ENCODE data around the gene CHPF. TPM values are rescaled to one million over a fixed set of nuclear protein-coding genes. Genes with fewer than 3 reads are reported as not detected.
A peak's percentile ranks its signal among the peaks of the same experiment; 100 is the strongest.

The CHPF gene
- total RNA-seq, 2 experiments from 2014 or later: 7.1 to 7.3 TPM

DNA sequence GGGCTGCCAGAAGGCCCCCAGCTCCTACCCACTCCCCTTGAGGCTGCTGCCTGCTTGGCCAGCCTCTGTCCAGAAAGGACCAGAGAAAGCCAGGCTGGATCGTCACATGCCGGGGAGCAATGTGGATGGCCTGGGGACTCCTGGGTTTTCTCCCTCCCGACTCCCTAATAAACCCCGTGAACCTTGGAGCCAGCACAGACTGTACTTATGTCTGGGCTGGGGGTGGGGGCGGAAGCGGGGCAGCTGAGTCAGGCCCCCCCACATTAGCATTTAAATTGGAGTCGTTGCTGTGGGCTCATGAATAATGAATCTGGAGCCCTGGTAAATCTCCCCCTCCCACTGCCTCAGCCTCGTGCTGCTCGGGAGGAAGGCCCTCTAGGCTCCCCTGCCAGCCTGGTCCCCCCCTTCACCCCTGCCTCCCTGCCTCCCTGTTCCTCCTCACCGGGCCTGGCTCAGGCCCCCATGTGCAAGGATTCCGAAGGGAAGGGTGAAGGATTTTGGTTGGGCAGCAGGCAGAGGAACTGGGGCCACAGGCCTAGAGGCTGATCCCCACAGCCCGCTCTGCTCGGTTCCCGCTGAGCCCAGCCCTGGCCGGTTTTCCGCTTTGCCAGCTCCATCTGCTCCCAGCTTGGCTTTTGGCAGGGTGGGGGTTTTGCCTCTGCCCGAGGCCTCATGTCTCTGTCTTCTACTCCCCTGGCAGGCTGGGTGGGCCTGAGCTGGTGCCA is 36.6 kb downstream of the CHPF start:
- Mint-ChIP-seq H3K4me3 (no peak overlapping the region), H3K4me1 (ENCODE audit: low read depth) (peaks cover 6% of the 10 kb centered on the region), H3K27me3 (ENCODE audit: low read depth) (peaks cover 27% of the 10 kb centered on the region), H3K27ac (no peak overlapping the region), H3K9me3 (ENCODE audit: insufficient read depth) (no peaks in the 10 kb centered on the region), H3K36me3 (ENCODE audit: low read depth) (peaks cover 8% of the 10 kb centered on the region)
- ATAC-seq (no peak), DNase-seq (no peak)
- POLR2A ChIA-PET: interaction anchor here (0.6 kb wide), 1 partner anchor 70 kb away, joined by 3 read pairs; no protein-coding TSS in a partner anchor
- CTCF ChIA-PET: interaction anchor here (1.0 to 1.5 kb wide), 3 partner anchors 14 to 34 kb away, joined by 3 to 7 read pairs (median 4); no protein-coding TSS in a partner anchor

DNA sequence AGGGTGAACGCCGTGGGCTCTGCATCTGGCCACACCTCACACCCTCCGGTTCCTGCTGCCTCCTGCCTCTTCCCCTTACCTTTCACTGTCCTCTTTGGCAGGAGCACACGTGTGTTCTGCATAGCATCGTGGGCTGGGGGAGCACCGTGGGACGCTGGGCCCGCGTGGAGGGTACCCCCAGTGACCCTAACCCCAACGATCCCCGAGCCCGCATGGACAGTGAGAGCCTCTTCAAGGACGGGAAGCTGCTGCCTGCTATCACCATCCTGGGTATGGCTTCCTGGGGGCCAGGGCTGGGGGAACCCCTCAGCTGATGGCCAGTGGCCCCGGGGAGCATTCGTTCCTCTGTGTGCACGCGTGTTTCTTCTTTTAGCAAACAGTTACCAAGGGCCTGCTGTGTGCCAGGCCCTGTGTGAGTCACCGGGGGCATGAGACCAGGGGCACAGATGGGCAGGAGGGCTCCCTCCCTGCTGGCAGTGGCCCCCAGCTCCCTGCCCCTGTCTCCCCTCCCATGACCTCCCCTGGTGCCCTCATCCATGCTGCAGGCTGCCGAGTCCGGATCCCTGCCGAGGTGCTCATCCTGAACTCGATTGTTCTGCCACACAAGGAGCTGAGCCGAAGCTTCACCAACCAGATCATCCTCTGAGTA is 37.3 kb downstream of the CHPF start:
- Mint-ChIP-seq H3K4me1 (ENCODE audit: low read depth) (peaks cover 8% of the 10 kb centered on the region), H3K9me3 (ENCODE audit: insufficient read depth) (no peaks in the 10 kb centered on the region), H3K27me3 (ENCODE audit: low read depth) (peaks cover 22% of the 10 kb centered on the region), H3K27ac (no peak overlapping the region), H3K36me3 (ENCODE audit: low read depth) (peaks cover 10% of the 10 kb centered on the region), H3K4me3 (no peak overlapping the region)
- ChIA-PET CTCF (no interaction called here), POLR2A (interaction anchor here (0.6 kb wide), 1 partner anchor 71 kb away, joined by 3 read pairs; no protein-coding TSS in a partner anchor)
- ATAC-seq (no peak), DNase-seq (no peak)

DNA sequence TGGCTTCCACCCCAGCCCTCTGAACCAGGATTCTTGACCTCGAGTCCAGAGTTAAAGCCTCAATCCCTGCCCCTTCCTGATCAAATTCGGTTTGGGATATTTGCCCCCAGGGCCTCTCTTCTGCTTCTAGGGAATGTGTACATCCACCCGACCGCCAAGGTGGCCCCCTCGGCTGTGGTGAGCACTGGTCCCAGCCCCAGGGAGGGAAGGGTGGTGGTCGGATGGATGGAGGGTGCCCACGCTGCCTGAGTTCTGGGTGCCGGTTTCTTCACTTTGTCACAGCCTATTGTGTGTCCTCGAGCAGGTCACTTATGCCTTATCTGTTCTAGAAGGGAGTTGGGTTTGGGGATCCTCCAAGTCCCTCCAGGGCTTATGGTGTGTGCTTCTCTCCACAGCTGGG is 38.0 kb downstream of the CHPF start:
- no peak for DNase-seq
- ATAC-seq: no peak
- peaks cover 15% of the 10 kb centered on the region for H3K27me3 Mint-ChIP-seq (ENCODE audit: low read depth)
- H3K36me3 Mint-ChIP-seq (ENCODE audit: low read depth): peaks cover 10% of the 10 kb centered on the region
- no peaks in the 10 kb centered on the region for H3K9me3 Mint-ChIP-seq (ENCODE audit: insufficient read depth)
- ChIA-PET CTCF (no interaction called here), POLR2A (no interaction called here)
- H3K4me3 Mint-ChIP-seq: no peak overlapping the region
- H3K4me1 Mint-ChIP-seq (ENCODE audit: low read depth): peaks cover 12% of the 10 kb centered on the region
- H3K27ac Mint-ChIP-seq: no peak overlapping the region

DNA sequence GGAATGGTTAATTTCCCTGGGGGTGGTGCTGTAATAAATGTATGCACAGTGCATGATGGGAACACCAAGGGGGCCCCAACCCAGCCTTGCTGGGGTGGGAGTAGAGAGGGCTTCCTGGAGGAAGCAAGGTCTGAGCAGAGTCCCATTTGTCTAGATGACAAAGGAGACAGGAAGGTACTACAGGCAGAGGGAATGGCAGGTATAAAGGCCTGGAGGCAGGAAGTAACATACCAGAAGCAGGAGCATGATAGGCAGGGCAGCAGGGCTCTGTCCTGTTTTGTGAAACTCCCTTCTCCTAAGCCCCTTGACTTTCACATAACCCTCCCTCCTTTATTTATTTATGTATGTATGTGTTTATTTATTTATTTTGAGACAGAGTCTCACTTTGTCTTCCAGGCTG is 41.0 kb downstream of the CHPF start:
- ChIA-PET CTCF (no interaction called here), POLR2A (no interaction called here)
- Mint-ChIP-seq H3K4me1 (ENCODE audit: low read depth) (peaks cover 32% of the 10 kb centered on the region), H3K9me3 (ENCODE audit: insufficient read depth) (no peaks in the 10 kb centered on the region), H3K27ac (no peak overlapping the region), H3K27me3 (ENCODE audit: low read depth) (peaks cover 3% of the 10 kb centered on the region), H3K4me3 (no peak overlapping the region), H3K36me3 (ENCODE audit: low read depth) (peaks cover 10% of the 10 kb centered on the region)
- DNase-seq (no peak), ATAC-seq (no peak)

DNA sequence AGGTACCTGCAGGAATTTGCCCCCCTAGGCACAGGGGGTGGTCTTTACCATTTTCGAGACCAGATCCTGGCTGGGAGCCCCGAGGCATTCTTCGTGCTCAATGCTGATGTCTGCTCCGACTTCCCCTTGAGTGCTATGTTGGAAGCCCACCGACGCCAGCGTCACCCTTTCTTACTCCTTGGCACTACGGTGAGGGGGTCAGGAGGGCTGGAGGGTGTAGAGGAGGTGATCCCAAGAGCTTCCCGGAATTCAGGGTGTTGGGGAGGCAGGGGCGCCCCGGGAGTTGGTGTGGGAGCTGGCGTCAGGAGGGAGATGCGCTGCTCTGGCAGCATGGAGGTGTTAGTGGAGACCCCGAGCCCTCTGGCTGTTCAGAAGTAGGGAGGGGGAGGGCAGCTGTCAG is 41.8 kb downstream of the CHPF start:
- Mint-ChIP-seq H3K4me1 (ENCODE audit: low read depth) (peaks cover 39% of the 10 kb centered on the region), H3K9me3 (ENCODE audit: insufficient read depth) (no peaks in the 10 kb centered on the region), H3K36me3 (ENCODE audit: low read depth) (peaks cover 10% of the 10 kb centered on the region), H3K4me3 (no peak overlapping the region), H3K27ac (no peak overlapping the region), H3K27me3 (ENCODE audit: low read depth) (peaks cover 10% of the 10 kb centered on the region)
- POLR2A ChIA-PET: no interaction called here
- ATAC-seq (no peak), DNase-seq (no peak)
- CTCF ChIA-PET: interaction anchor here (4.5 kb wide), 1 partner anchor 7 kb away, joined by 34 read pairs; no protein-coding TSS in a partner anchor

DNA sequence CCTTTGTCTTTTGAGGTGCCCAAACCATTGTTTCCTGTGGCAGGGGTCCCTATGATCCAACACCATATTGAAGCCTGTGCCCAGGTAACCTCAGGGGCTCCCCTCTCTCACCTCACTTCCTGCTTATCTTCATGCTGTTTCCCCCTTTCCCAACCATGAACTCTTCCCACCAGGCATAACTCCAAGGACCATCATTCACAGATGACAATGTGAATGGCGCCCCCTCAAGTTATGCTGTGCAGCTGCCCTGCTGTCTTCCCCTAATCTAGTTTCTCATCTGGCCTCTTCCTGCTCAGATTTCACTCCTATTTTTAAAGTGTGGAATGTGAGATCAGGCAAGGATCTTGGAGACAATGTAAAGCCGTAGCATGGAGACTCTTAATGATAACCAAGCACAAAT is 43.5 kb downstream of the CHPF start:
- ATAC-seq: no peak
- H3K9me3 Mint-ChIP-seq (ENCODE audit: insufficient read depth): no peaks in the 10 kb centered on the region
- peaks cover 7% of the 10 kb centered on the region for H3K36me3 Mint-ChIP-seq (ENCODE audit: low read depth)
- peak overlapping the region; percentile 83 for H3K4me3 Mint-ChIP-seq
- peaks cover 43% of the 10 kb centered on the region for H3K4me1 Mint-ChIP-seq (ENCODE audit: low read depth)
- POLR2A ChIA-PET: interaction anchor here (0.8 to 1.4 kb wide), 3 partner anchors 8 to 41 kb away, joined by 3 to 6 read pairs (median 3); no protein-coding TSS in a partner anchor
- H3K27me3 Mint-ChIP-seq (ENCODE audit: low read depth): peaks cover 27% of the 10 kb centered on the region
- no peak for DNase-seq
- no peak overlapping the region for H3K27ac Mint-ChIP-seq
- CTCF ChIA-PET: interaction anchor here (0.9 to 4.5 kb wide), 13 partner anchors 9 to 142 kb away, joined by 3 to 45 read pairs (median 4); partner anchors contain the start of gene ASIC4

DNA sequence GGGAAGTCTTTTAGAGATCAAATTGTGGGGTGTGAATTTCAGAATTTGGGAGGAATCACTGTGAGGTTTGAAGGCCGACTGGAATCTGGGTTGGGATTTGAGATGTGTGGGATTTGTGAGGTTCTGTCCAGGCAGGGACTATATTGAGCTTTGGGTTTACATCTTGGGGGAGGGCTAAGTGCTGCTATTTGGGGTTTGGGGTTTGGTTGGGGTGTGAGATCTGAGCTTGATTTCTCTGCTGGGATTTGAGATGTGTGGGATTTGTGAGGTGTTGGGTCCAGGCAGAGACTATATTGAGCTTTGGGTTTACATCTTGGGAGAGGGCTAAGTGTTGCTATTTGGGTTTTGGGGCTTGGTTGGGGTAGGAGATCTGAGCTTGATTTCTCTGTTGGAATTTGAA is 44.1 kb downstream of the CHPF start:
- peaks cover 43% of the 10 kb centered on the region for H3K4me1 Mint-ChIP-seq (ENCODE audit: low read depth)
- H3K4me3 Mint-ChIP-seq: peak overlapping the region; percentile 83
- H3K9me3 Mint-ChIP-seq (ENCODE audit: insufficient read depth): no peaks in the 10 kb centered on the region
- no peak for DNase-seq
- ChIA-PET CTCF (interaction anchor here (0.9 to 4.5 kb wide), 15 partner anchors 10 to 204 kb away, joined by 3 to 45 read pairs (median 5); partner anchors contain the start of genes ASIC4 and STK11IP), POLR2A (interaction anchor here (0.8 to 1.4 kb wide), 3 partner anchors 9 to 41 kb away, joined by 3 to 6 read pairs (median 3); no protein-coding TSS in a partner anchor)
- peak overlapping the region; percentile 73 for H3K27ac Mint-ChIP-seq
- ATAC-seq: no peak
- H3K36me3 Mint-ChIP-seq (ENCODE audit: low read depth): peaks cover 4% of the 10 kb centered on the region
- peaks cover 33% of the 10 kb centered on the region for H3K27me3 Mint-ChIP-seq (ENCODE audit: low read depth)

DNA sequence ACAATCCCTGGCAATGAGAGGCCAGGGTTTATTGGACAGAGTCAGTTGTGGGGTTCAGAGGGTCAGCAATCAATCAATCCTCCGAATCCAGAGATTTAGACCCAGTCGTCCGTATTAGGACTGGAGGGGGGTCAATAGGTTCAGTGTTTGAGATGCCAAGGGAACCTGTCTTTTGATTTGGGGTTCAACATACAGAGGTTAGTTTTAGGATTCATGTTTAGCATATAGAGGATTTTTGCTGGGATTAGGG is 44.6 kb downstream of the CHPF start:
- DNase-seq (no peak), ATAC-seq (no peak)
- Mint-ChIP-seq H3K4me1 (ENCODE audit: low read depth) (peaks cover 43% of the 10 kb centered on the region), H3K27me3 (ENCODE audit: low read depth) (peaks cover 38% of the 10 kb centered on the region), H3K36me3 (ENCODE audit: low read depth) (peaks cover 2% of the 10 kb centered on the region), H3K4me3 (peak overlapping the region; percentile 83), H3K27ac (peak overlapping the region; percentile 73), H3K9me3 (ENCODE audit: insufficient read depth) (no peaks in the 10 kb centered on the region)
- CTCF ChIA-PET: interaction anchor here (0.6 to 4.5 kb wide), 22 partner anchors 10 to 203 kb away, joined by 3 to 45 read pairs (median 4); partner anchors contain the start of genes DNPEP and STK11IP
- POLR2A ChIA-PET: interaction anchor here (1.4 kb wide), 1 partner anchor 9 kb away, joined by 3 read pairs; no protein-coding TSS in a partner anchor

DNA sequence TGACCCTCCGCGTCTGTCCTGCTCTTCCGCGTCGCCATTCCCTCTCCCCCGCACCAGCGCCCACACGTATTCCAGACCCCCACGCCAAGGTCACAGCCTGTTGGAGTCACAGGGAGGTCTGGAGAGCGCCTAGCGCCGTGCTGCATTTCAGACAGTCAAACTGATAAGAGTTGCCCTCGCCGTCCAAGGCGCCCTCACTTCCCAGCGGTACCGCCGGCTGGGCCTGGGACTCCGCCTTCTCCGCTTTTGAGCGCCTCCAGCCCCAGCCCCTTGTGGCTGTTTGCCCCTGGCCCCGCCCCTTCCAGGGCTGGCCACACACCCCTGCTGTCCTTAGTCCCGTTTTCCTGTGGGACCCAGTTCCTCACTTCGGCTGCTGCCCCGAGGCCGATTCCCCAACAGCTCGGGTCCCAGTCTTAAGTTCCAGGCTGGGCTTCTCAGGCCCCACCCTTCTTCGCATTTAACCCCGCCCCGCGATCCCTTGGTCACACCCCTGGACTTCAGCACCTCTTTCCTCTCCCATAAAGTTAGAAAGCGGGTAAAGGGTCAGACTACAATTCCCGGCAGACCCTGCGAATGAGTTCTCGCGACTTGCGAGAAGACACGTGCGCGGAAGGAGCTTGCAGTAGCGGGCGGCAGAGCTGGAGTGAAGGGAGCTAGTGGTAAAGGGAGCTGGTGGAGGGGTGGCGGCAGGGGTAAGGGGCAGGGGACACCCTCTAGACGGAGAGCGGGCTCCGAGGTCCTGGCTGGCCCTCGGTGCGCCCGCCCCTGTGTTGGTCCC is 45.1 kb downstream of the CHPF start, which contains the start of gene GMPPA:
TSS of gene GMPPA (plus strand) at position 612 of the 778 bp plus-strand sequence. CDS start 1,085 bp downstream, outside the sequence.
- CTCF ChIA-PET: interaction anchor here (0.6 to 4.5 kb wide), 21 partner anchors 11 to 203 kb away, joined by 3 to 45 read pairs (median 5); partner anchors contain the start of genes DNPEP and STK11IP
- peaks cover 43% of the 10 kb centered on the region for H3K4me1 Mint-ChIP-seq (ENCODE audit: low read depth)
- peak within 1 kb of the TSS; percentile 83 for H3K4me3 Mint-ChIP-seq
- DNase-seq (peak; percentile 97), ATAC-seq (peak; percentile 96)
- no peaks in the 10 kb centered on the region for H3K9me3 Mint-ChIP-seq (ENCODE audit: insufficient read depth)
- H3K27ac Mint-ChIP-seq: peak within 1 kb of the TSS; percentile 73
- H3K27me3 Mint-ChIP-seq (ENCODE audit: low read depth): peaks cover 42% of the 10 kb centered on the region
- POLR2A ChIA-PET: interaction anchor here (0.6 to 1.5 kb wide), 5 partner anchors 10 to 52 kb away, joined by 3 to 4 read pairs (median 3); no protein-coding TSS in a partner anchor
- peaks cover 2% of the 10 kb centered on the region for H3K36me3 Mint-ChIP-seq (ENCODE audit: low read depth)

DNA sequence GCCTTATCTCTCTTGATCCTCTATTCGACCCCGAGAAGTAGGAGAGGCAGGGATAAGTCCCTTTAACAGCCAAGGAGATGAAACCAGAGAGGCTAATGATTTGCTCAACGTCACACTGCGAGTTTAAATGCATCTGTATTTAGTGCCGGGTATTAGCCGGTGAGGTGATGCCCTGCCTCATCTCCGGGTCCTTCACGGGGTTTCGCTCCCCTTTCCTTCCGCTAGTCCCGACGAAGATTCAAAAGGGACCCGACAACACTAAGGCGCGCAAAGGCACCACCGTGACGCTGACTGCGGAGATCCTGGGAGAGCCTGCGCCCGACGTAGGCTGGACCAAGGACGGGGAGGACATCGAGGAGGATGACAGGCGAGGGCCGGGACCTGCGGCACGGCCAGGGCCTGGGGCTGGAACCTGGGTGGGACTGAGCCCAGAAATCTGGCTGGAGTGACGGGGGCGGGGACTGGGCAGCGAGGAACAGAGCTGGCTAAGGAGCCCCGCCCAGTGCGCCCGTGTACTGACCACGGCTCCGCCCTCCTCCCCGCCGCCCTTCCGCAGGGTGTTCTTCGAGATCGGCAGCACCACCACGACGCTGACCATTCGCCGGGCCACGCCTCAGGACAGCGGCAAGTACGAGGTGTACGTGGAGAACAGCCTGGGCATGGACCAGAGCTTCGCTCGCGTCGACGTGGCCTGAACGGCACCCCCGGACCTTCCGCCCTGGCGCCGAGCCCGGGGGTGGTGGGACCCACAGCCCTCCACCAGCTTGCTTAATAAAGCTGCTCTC is 45.9 kb downstream of the CHPF start:
- ChIA-PET POLR2A (interaction anchor here (0.6 to 1.5 kb wide), 5 partner anchors 9 to 51 kb away, joined by 3 to 4 read pairs (median 3); no protein-coding TSS in a partner anchor), CTCF (interaction anchor here (1.3 to 4.5 kb wide), 9 partner anchors 11 to 95 kb away, joined by 3 to 71 read pairs (median 13); no protein-coding TSS in a partner anchor)
- Mint-ChIP-seq H3K9me3 (ENCODE audit: insufficient read depth) (no peaks in the 10 kb centered on the region), H3K4me1 (ENCODE audit: low read depth) (peaks cover 43% of the 10 kb centered on the region), H3K36me3 (ENCODE audit: low read depth) (peaks cover 2% of the 10 kb centered on the region), H3K27ac (no peak overlapping the region), H3K4me3 (peak overlapping the region; percentile 83), H3K27me3 (ENCODE audit: low read depth) (peaks cover 48% of the 10 kb centered on the region)
- ATAC-seq (peak; percentile 16), DNase-seq (peak; percentile 49)

Data from activated CD8-positive, alpha-beta T cell treated with anti-CD3 and anti-CD28 coated beads, Interleukin-2, amount 10 ng/mL, durations not matched to agents 7 days and 5 days (primary cell).